Measurements from ENCODE around the gene ABCC8.

ABCC8 gene

DNA sequence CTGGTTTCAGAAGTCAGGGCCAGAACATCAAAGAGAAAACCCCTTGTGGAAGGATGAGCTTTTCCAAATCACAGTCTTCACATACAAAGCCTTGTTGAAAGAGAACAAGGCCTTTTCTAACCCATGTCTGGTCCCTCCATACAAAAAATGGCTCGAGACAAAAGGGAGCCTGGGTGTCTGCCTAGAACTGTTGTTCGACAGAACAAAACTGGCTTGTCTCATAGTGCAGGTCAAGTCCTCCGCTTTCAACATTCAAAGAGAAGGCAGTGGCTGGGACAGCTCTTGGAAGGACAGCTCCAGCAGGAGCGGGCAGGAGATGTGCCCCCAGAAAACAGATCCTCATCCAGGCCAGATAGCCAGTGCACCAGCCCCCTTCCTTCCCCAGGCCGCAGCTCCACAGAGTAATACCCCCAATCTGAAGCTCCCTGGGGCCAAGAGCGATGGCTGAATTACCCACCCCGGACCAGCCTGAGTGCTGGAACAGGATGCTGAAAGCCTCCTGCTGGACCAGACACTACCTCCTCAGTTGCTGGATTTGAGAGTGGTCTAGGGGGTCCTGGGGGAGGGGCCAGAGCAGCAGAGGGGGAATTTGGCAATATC is 40.0 kb upstream of the ABCC8 start:
- Histone ChIP-seq H3K27ac (ENCODE audit: low read depth in 2 of 2, low read length in 2 of 2) (no peak overlapping the region), H3K27me3 (ENCODE audit: control insufficient read depth in 2 of 2, insufficient read depth in 2 of 2, low read length in 2 of 2) (no peaks in the 10 kb centered on the region), H3K9me3 (ENCODE audit: control insufficient read depth in 2 of 2, low read length in 2 of 2) (no peaks in the 10 kb centered on the region), H3K4me3 (ENCODE audit: low read length in 2 of 2) (no peak overlapping the region), H3K36me3 (ENCODE audit: control insufficient read depth in 2 of 2, insufficient read depth in 2 of 2, low read length in 2 of 2) (peaks cover 40 to 50% of the 10 kb centered on the region in 2 donors), H3K4me1 (ENCODE audit: control insufficient read depth in 2 of 2, insufficient read depth in 2 of 2, low read length in 2 of 2) (no peaks in the 10 kb centered on the region), H3K9ac (ENCODE audit: low read depth in 1 of 2, low read length in 2 of 2) (no peak overlapping the region)

GRCh38 chr11:17515443-17516176 is 39.0 kb upstream of the ABCC8 start:
- H3K27ac ChIP-seq (ENCODE audit: low read depth in 2 of 2, low read length in 2 of 2), result no peak overlapping the region
- H3K4me1 ChIP-seq (ENCODE audit: control insufficient read depth in 2 of 2, insufficient read depth in 2 of 2, low read length in 2 of 2), result no peaks in the 10 kb centered on the region
- no peaks in the 10 kb centered on the region for H3K27me3 ChIP-seq (ENCODE audit: control insufficient read depth in 2 of 2, insufficient read depth in 2 of 2, low read length in 2 of 2)
- no peaks in the 10 kb centered on the region for H3K9me3 ChIP-seq (ENCODE audit: control insufficient read depth in 2 of 2, low read length in 2 of 2)
- peaks cover 31 to 49% of the 10 kb centered on the region in 2 donors for H3K36me3 ChIP-seq (ENCODE audit: control insufficient read depth in 2 of 2, insufficient read depth in 2 of 2, low read length in 2 of 2)
- no peak overlapping the region for H3K4me3 ChIP-seq (ENCODE audit: low read length in 2 of 2)
- H3K9ac ChIP-seq (ENCODE audit: low read depth in 1 of 2, low read length in 2 of 2), result no peak overlapping the region

GRCh38 chr11:17514476-17514875 is 37.8 kb upstream of the ABCC8 start:
- H3K4me3 ChIP-seq (ENCODE audit: low read length in 2 of 2), result no peak overlapping the region
- peaks cover 30 to 48% of the 10 kb centered on the region in 2 donors for H3K36me3 ChIP-seq (ENCODE audit: control insufficient read depth in 2 of 2, insufficient read depth in 2 of 2, low read length in 2 of 2)
- H3K27me3 ChIP-seq (ENCODE audit: control insufficient read depth in 2 of 2, insufficient read depth in 2 of 2, low read length in 2 of 2), result no peaks in the 10 kb centered on the region
- H3K4me1 ChIP-seq (ENCODE audit: control insufficient read depth in 2 of 2, insufficient read depth in 2 of 2, low read length in 2 of 2), result no peaks in the 10 kb centered on the region
- no peak overlapping the region for H3K9ac ChIP-seq (ENCODE audit: low read depth in 1 of 2, low read length in 2 of 2)
- H3K9me3 ChIP-seq (ENCODE audit: control insufficient read depth in 2 of 2, low read length in 2 of 2), result no peaks in the 10 kb centered on the region
- no peak overlapping the region for H3K27ac ChIP-seq (ENCODE audit: low read depth in 2 of 2, low read length in 2 of 2)

DNA sequence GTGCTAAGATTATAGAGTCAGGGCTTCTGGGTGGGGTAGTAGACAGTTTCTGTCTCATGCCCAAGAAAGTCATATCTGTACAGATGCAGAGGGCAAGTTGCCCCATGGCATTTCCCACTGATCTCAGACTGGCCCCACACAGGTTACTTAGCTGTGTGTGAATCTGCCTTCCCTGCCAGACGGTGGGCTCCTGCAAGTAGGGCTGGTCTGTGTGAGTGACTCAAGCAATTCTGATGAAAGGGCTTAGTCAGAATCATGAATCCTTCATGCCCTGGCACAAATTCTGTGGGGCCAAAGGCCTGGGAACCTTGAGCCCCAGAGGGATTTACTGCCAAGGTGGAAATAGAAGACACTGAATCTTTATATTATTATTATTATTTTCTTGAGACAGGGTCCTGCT is 37.2 kb upstream of the ABCC8 start:
- no peak overlapping the region for H3K4me3 ChIP-seq (ENCODE audit: low read length in 2 of 2)
- no peak overlapping the region for H3K27ac ChIP-seq (ENCODE audit: low read depth in 2 of 2, low read length in 2 of 2)
- H3K9ac ChIP-seq (ENCODE audit: low read depth in 1 of 2, low read length in 2 of 2), result no peak overlapping the region
- H3K27me3 ChIP-seq (ENCODE audit: control insufficient read depth in 2 of 2, insufficient read depth in 2 of 2, low read length in 2 of 2), result no peaks in the 10 kb centered on the region
- H3K4me1 ChIP-seq (ENCODE audit: control insufficient read depth in 2 of 2, insufficient read depth in 2 of 2, low read length in 2 of 2), result no peaks in the 10 kb centered on the region
- peaks cover 33 to 48% of the 10 kb centered on the region in 2 donors for H3K36me3 ChIP-seq (ENCODE audit: control insufficient read depth in 2 of 2, insufficient read depth in 2 of 2, low read length in 2 of 2)
- H3K9me3 ChIP-seq (ENCODE audit: control insufficient read depth in 2 of 2, low read length in 2 of 2), result no peaks in the 10 kb centered on the region

GRCh38 chr11:17512101-17512500 is 35.5 kb upstream of the ABCC8 start:
- Histone ChIP-seq H3K4me1 (ENCODE audit: control insufficient read depth in 2 of 2, insufficient read depth in 2 of 2, low read length in 2 of 2) (no peaks in the 10 kb centered on the region), H3K36me3 (ENCODE audit: control insufficient read depth in 2 of 2, insufficient read depth in 2 of 2, low read length in 2 of 2) (peaks cover 26 to 41% of the 10 kb centered on the region in 2 donors), H3K27me3 (ENCODE audit: control insufficient read depth in 2 of 2, insufficient read depth in 2 of 2, low read length in 2 of 2) (no peaks in the 10 kb centered on the region), H3K27ac (ENCODE audit: low read depth in 2 of 2, low read length in 2 of 2) (no peak overlapping the region), H3K4me3 (ENCODE audit: low read length in 2 of 2) (no peak overlapping the region), H3K9me3 (ENCODE audit: control insufficient read depth in 2 of 2, low read length in 2 of 2) (no peaks in the 10 kb centered on the region), H3K9ac (ENCODE audit: low read depth in 1 of 2, low read length in 2 of 2) (no peak overlapping the region)

DNA sequence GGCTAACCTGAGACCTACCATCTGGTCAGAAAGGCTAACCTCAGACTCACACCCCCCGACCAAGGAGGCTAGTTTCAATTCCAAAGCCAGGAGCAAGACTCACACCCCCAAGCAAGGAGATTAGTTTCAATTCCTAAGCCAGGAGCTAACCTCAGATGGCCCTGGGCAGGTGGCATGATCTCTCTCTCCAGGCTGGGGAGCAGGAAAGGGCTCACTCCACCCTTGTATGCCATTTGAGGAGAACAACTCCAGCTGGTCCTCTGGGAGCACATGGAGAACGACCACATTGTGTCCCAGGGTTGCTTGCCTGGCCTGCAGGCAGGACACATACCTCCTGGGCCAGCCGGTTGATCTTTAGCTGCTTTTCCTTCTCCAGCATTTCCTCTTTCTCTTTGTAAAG is 34.9 kb upstream of the ABCC8 start:
- Histone ChIP-seq H3K4me3 (ENCODE audit: low read length in 2 of 2) (no peak overlapping the region), H3K4me1 (ENCODE audit: control insufficient read depth in 2 of 2, insufficient read depth in 2 of 2, low read length in 2 of 2) (no peaks in the 10 kb centered on the region), H3K27me3 (ENCODE audit: control insufficient read depth in 2 of 2, insufficient read depth in 2 of 2, low read length in 2 of 2) (no peaks in the 10 kb centered on the region), H3K9me3 (ENCODE audit: control insufficient read depth in 2 of 2, low read length in 2 of 2) (no peaks in the 10 kb centered on the region), H3K9ac (ENCODE audit: low read depth in 1 of 2, low read length in 2 of 2) (no peak overlapping the region), H3K27ac (ENCODE audit: low read depth in 2 of 2, low read length in 2 of 2) (no peak overlapping the region), H3K36me3 (ENCODE audit: control insufficient read depth in 2 of 2, insufficient read depth in 2 of 2, low read length in 2 of 2) (peaks cover 24 to 40% of the 10 kb centered on the region in 2 donors)

GRCh38 chr11:17510507-17511206 is 34.0 kb upstream of the ABCC8 start:
- no peak overlapping the region for H3K9ac ChIP-seq (ENCODE audit: low read depth in 1 of 2, low read length in 2 of 2)
- no peaks in the 10 kb centered on the region for H3K4me1 ChIP-seq (ENCODE audit: control insufficient read depth in 2 of 2, insufficient read depth in 2 of 2, low read length in 2 of 2)

GRCh38 chr11:17508791-17509190 is 32.1 kb upstream of the ABCC8 start:
- no peak overlapping the region for H3K27ac ChIP-seq (ENCODE audit: low read depth in 2 of 2, low read length in 2 of 2)
- no peak overlapping the region for H3K4me3 ChIP-seq (ENCODE audit: low read length in 2 of 2)
- H3K4me1 ChIP-seq (ENCODE audit: control insufficient read depth in 2 of 2, insufficient read depth in 2 of 2, low read length in 2 of 2), result no peaks in the 10 kb centered on the region
- no peaks in the 10 kb centered on the region for H3K27me3 ChIP-seq (ENCODE audit: control insufficient read depth in 2 of 2, insufficient read depth in 2 of 2, low read length in 2 of 2)
- H3K36me3 ChIP-seq (ENCODE audit: control insufficient read depth in 2 of 2, insufficient read depth in 2 of 2, low read length in 2 of 2), result peaks cover 15 to 31% of the 10 kb centered on the region in 2 donors
- no peaks in the 10 kb centered on the region for H3K9me3 ChIP-seq (ENCODE audit: control insufficient read depth in 2 of 2, low read length in 2 of 2)
- no peak overlapping the region for H3K9ac ChIP-seq (ENCODE audit: low read depth in 1 of 2, low read length in 2 of 2)

More at GRCh38 chr11:17510507-17511206, 34.0 kb upstream of the ABCC8 start:
- Histone ChIP-seq H3K27me3 (ENCODE audit: control insufficient read depth in 2 of 2, insufficient read depth in 2 of 2, low read length in 2 of 2) (no peaks in the 10 kb centered on the region), H3K27ac (ENCODE audit: low read depth in 2 of 2, low read length in 2 of 2) (no peak overlapping the region), H3K9me3 (ENCODE audit: control insufficient read depth in 2 of 2, low read length in 2 of 2) (no peaks in the 10 kb centered on the region), H3K4me3 (ENCODE audit: low read length in 2 of 2) (no peak overlapping the region), H3K36me3 (ENCODE audit: control insufficient read depth in 2 of 2, insufficient read depth in 2 of 2, low read length in 2 of 2) (peaks cover 18 to 35% of the 10 kb centered on the region in 2 donors)

GRCh38 chr11:17508306-17508705 is 31.7 kb upstream of the ABCC8 start:
- H3K36me3 ChIP-seq (ENCODE audit: control insufficient read depth in 2 of 2, insufficient read depth in 2 of 2, low read length in 2 of 2), result peaks cover 15 to 26% of the 10 kb centered on the region in 2 donors
- H3K27ac ChIP-seq (ENCODE audit: low read depth in 2 of 2, low read length in 2 of 2), result no peak overlapping the region
- no peaks in the 10 kb centered on the region for H3K27me3 ChIP-seq (ENCODE audit: control insufficient read depth in 2 of 2, insufficient read depth in 2 of 2, low read length in 2 of 2)
- H3K9me3 ChIP-seq (ENCODE audit: control insufficient read depth in 2 of 2, low read length in 2 of 2), result no peaks in the 10 kb centered on the region
- no peak overlapping the region for H3K9ac ChIP-seq (ENCODE audit: low read depth in 1 of 2, low read length in 2 of 2)
- no peaks in the 10 kb centered on the region for H3K4me1 ChIP-seq (ENCODE audit: control insufficient read depth in 2 of 2, insufficient read depth in 2 of 2, low read length in 2 of 2)
- H3K4me3 ChIP-seq (ENCODE audit: low read length in 2 of 2), result no peak overlapping the region

GRCh38 chr11:17507773-17508172 is 31.1 kb upstream of the ABCC8 start:
- no peaks in the 10 kb centered on the region for H3K9me3 ChIP-seq (ENCODE audit: control insufficient read depth in 2 of 2, low read length in 2 of 2)
- H3K27me3 ChIP-seq (ENCODE audit: control insufficient read depth in 2 of 2, insufficient read depth in 2 of 2, low read length in 2 of 2), result no peaks in the 10 kb centered on the region
- no peak overlapping the region for H3K27ac ChIP-seq (ENCODE audit: low read depth in 2 of 2, low read length in 2 of 2)
- H3K36me3 ChIP-seq (ENCODE audit: control insufficient read depth in 2 of 2, insufficient read depth in 2 of 2, low read length in 2 of 2), result peaks cover 12 to 22% of the 10 kb centered on the region in 2 donors
- H3K4me3 ChIP-seq (ENCODE audit: low read length in 2 of 2), result no peak overlapping the region
- H3K4me1 ChIP-seq (ENCODE audit: control insufficient read depth in 2 of 2, insufficient read depth in 2 of 2, low read length in 2 of 2), result no peaks in the 10 kb centered on the region
- H3K9ac ChIP-seq (ENCODE audit: low read depth in 1 of 2, low read length in 2 of 2), result no peak overlapping the region
